Measurements from ENCODE around the gene SUGCT. TPM values are rescaled to one million over a fixed set of nuclear protein-coding genes. Genes with fewer than 3 reads are reported as not detected.

Gene SUGCT
- total and polyA plus RNA-seq, 9 of the 15 experiments (the other 6 are each of a cell fraction or from before 2014, with no cell fraction given), result 0.58 to 2.5 (median 1.4) TPM

GRCh38 chr7:40611095-40611871 lies 476.5 kb downstream of the SUGCT start:
- DNase-seq (ENCODE audit: extremely low read depth in 1 of 4, low spot score in 3 of 4), result no peak
- Histone ChIP-seq H3K4me3 (no peak overlapping the region), H3K9ac (ENCODE audit: insufficient read depth in 1 of 2, low read depth in 2 of 2, low read length in 2 of 2) (no peak overlapping the region), H3K36me3 (ENCODE audit: control insufficient read depth, insufficient read depth, low read length) (no peaks in the 10 kb centered on the region), H3K27ac (ENCODE audit: extremely low read depth, low read depth, low read length) (no peak overlapping the region), H4K20me1 (replicated peaks; ENCODE audit: control insufficient read depth, insufficient read depth, low read length) (no peaks in the 10 kb centered on the region), H3K4me2 (ENCODE audit: insufficient read depth, low read length) (no peak overlapping the region), H3K79me2 (ENCODE audit: control insufficient read depth, insufficient read depth, low read length) (no peaks in the 10 kb centered on the region), H3K9me1 (ENCODE audit: control insufficient read depth, insufficient read depth, low read length) (no peaks in the 10 kb centered on the region), H2AFZ (ENCODE audit: low read depth, low read length) (no peak overlapping the region), H3K27me3 (ENCODE audit: control insufficient read depth in 2 of 2, insufficient read depth in 2 of 2, low read length in 2 of 2) (no peaks in the 10 kb centered on the region), H3K4me1 (replicated peaks in 1 of 2; ENCODE audit: control insufficient read depth in 2 of 2, insufficient read depth in 2 of 2, low read length in 2 of 2) (no peaks in the 10 kb centered on the region), H3K9me3 (replicated peaks; ENCODE audit: control insufficient read depth, insufficient read depth, low read depth, low read length) (no peaks in the 10 kb centered on the region)
- ChIA-PET CTCF (ENCODE audit: low intra/inter-chr PET ratio) (no interaction called here), POLR2A (interaction anchor here (0.6 to 0.7 kb wide), 2 partner anchors 9 to 13 kb away, joined by 3 to 4 read pairs; no protein-coding TSS in a partner anchor)
- in situ Hi-C loops (cut with MboI), result no loop called here
- BruUV-seq (replicated peaks), result no TSS peak
- intact Hi-C loops (cut with micrococcal nuclease), result no loop called here
- 11% methylated on average over 2 of the region's 2 CpGs for WGBS (ENCODE audit: insufficient coverage, low coverage, missing lambda C conversion rate)
- FAIRE-seq, result no peak
- ATAC-seq, result no peak
- TF ChIP-seq BRD9 (IDR thresholded peaks at IDR 0.05; ENCODE audit: low read depth, partially characterized antibody) (no peak), HES1 (IDR thresholded peaks at IDR 0.05; ENCODE audit: low read depth) (no peak), ZFP91 (CRISPR knock-in tag; IDR thresholded peaks at IDR 0.05) (no peak), ZNF174 (CRISPR knock-in tag; IDR thresholded peaks at IDR 0.05) (no peak), JUN (IDR thresholded peaks at IDR 0.05; ENCODE audit: borderline replicate concordance, low read depth, low read length) (no peak), JUN (CRISPR knock-in tag; IDR thresholded peaks at IDR 0.05; ENCODE audit: borderline replicate concordance) (no peak), KLF13 (tag; IDR thresholded peaks at IDR 0.05; ENCODE audit: borderline replicate concordance, low read depth) (no peak), RFX1 (IDR thresholded peaks at IDR 0.05) (no peak), PPARD (CRISPR knock-in tag; IDR thresholded peaks at IDR 0.05) (no peak), HNRNPUL1 (IDR thresholded peaks at IDR 0.05; ENCODE audit: low read length) (no peak), TRIM25 (IDR thresholded peaks at IDR 0.05; ENCODE audit: borderline replicate concordance) (no peak), ZBTB1 (CRISPR knock-in tag; IDR thresholded peaks at IDR 0.05; ENCODE audit: borderline replicate concordance, low read depth) (no peak), SMARCA5 (IDR thresholded peaks at IDR 0.05) (no peak), NR0B1 (IDR thresholded peaks at IDR 0.05; ENCODE audit: partially characterized antibody) (no peak), DPF2 (IDR thresholded peaks at IDR 0.05) (no peak)

Measured in K562 (cell line).